Measurements from ENCODE around the gene LTK.

The LTK gene

GRCh38 chr15:41501191-41501917 is 12.3 kb downstream of the LTK start:
- no peak for TF ChIP-seq Cebpa-rat (IDR thresholded peaks at IDR 0.05)
- H3K4me2 ChIP-seq = peak overlapping the region; percentile 92 to 100 (median 99)
- peaks cover 30 to 72% (median 61%) of the 10 kb centered on the region in 10 experiments for H3K4me1 ChIP-seq
- peak overlapping the region in 3 of 11 experiments; percentile 42 to 56 (median 45); a peak in 5 of 22 replicates for H3K27ac ChIP-seq
- no peaks in the 10 kb centered on the region for H3K36me3 ChIP-seq
- H3K4me3 ChIP-seq = peak overlapping the region; percentile 50 to 67 (median 56)
- H3K27me3 ChIP-seq = peaks cover 29 to 77% (median 42%) of the 10 kb centered on the region in 11 experiments
- H3K9ac ChIP-seq = peak overlapping the region in 7 of 11 experiments; percentile 14 to 73 (median 64); a peak in 11 of 22 replicates
- H4K20me1 ChIP-seq = peaks cover 0 to 60% (median 38%) of the 10 kb centered on the region in 11 experiments; a peak in 17 of 22 replicates
- H3K9me3 ChIP-seq (replicated peaks in 1 of 11) = no peaks in the 10 kb centered on the region

- Histone ChIP-seq H3K36me3 (no peaks in the 10 kb centered on the region), H3K4me2 (peak overlapping the region in 9 of 11 experiments; percentile 30 to 100 (median 99); a peak in 17 of 22 replicates), H3K4me3 (no peak overlapping the region), H3K9me3 (replicated peaks in 1 of 11) (no peaks in the 10 kb centered on the region), H3K9ac (no peak overlapping the region), H3K27ac (no peak overlapping the region), H3K27me3 (peaks cover 50 to 98% (median 62%) of the 10 kb centered on the region in 11 experiments), H4K20me1 (peaks cover 3 to 75% (median 59%) of the 10 kb centered on the region in 11 experiments; a peak in 20 of 22 replicates), H3K4me1 (peaks cover 38 to 87% (median 75%) of the 10 kb centered on the region in 10 experiments)
- no peak for TF ChIP-seq Cebpa-rat (IDR thresholded peaks at IDR 0.05)
These were observed 14.3 kb downstream of the LTK start for GRCh38 chr15:41499109-41499851.

GRCh38 chr15:41498657-41499056 is 15.0 kb downstream of the LTK start:
- H3K27ac ChIP-seq = no peak overlapping the region

GRCh38 chr15:41495736-41496599 is 17.7 kb downstream of the LTK start:
- Histone ChIP-seq H3K27ac (no peak overlapping the region), H3K9me3 (replicated peaks in 1 of 11) (no peaks in the 10 kb centered on the region), H3K36me3 (no peaks in the 10 kb centered on the region), H3K9ac (peak overlapping the region in 4 of 11 experiments; percentile 12 to 87 (median 86); a peak in 1 of 22 replicates), H3K4me1 (peaks cover 30 to 86% (median 73%) of the 10 kb centered on the region in 10 experiments), H3K27me3 (peaks cover 42 to 99% (median 69%) of the 10 kb centered on the region in 11 experiments), H4K20me1 (peaks cover 3 to 70% (median 56%) of the 10 kb centered on the region in 11 experiments; a peak in 20 of 22 replicates), H3K4me2 (peak overlapping the region; percentile 97 to 100 (median 100)), H3K4me3 (peak overlapping the region in 9 of 10 experiments; percentile 60 to 76 (median 67); a peak in 15 of 20 replicates)
- no peak for TF ChIP-seq Cebpa-rat (IDR thresholded peaks at IDR 0.05)

More at GRCh38 chr15:41498657-41499056, 15.0 kb downstream of the LTK start:
- H3K9me3 ChIP-seq (replicated peaks in 1 of 11) = no peaks in the 10 kb centered on the region
- peaks cover 56 to 99% (median 69%) of the 10 kb centered on the region in 11 experiments for H3K27me3 ChIP-seq
- H3K4me2 ChIP-seq = peak overlapping the region in 9 of 11 experiments; percentile 30 to 100 (median 99); a peak in 17 of 22 replicates
- no peak for TF ChIP-seq Cebpa-rat (IDR thresholded peaks at IDR 0.05)
- H3K36me3 ChIP-seq = no peaks in the 10 kb centered on the region
- H4K20me1 ChIP-seq = peaks cover 3 to 81% (median 64%) of the 10 kb centered on the region in 11 experiments; a peak in 20 of 22 replicates
- peaks cover 41 to 86% (median 74%) of the 10 kb centered on the region in 10 experiments for H3K4me1 ChIP-seq
- H3K9ac ChIP-seq = no peak overlapping the region
- H3K4me3 ChIP-seq = no peak overlapping the region

- Histone ChIP-seq H3K9me3 (replicated peaks in 1 of 11) (no peaks in the 10 kb centered on the region), H3K27me3 (peaks cover 42 to 91% (median 69%) of the 10 kb centered on the region in 11 experiments), H4K20me1 (peaks cover 3 to 61% (median 48%) of the 10 kb centered on the region in 11 experiments; a peak in 20 of 22 replicates), H3K4me1 (peaks cover 32 to 86% (median 73%) of the 10 kb centered on the region in 10 experiments), H3K4me3 (peak overlapping the region; percentile 60 to 76 (median 68)), H3K36me3 (no peaks in the 10 kb centered on the region), H3K9ac (peak overlapping the region in 9 of 11 experiments; percentile 9 to 90 (median 84); a peak in 13 of 22 replicates), H3K4me2 (peak overlapping the region; percentile 97 to 100 (median 100)), H3K27ac (no peak overlapping the region)
- TF ChIP-seq Cebpa-rat (IDR thresholded peaks at IDR 0.05) = no peak
These were observed 18.5 kb downstream of the LTK start for GRCh38 chr15:41494922-41495735.

GRCh38 chr15:41494190-41494921 is 19.3 kb downstream of the LTK start:
- Histone ChIP-seq H3K27ac (peak overlapping the region in 2 of 11 experiments; percentile 88; a peak in 2 of 22 replicates), H3K9ac (peak overlapping the region; percentile 60 to 90 (median 84)), H3K36me3 (no peaks in the 10 kb centered on the region), H3K4me2 (peak overlapping the region; percentile 97 to 100 (median 100)), H3K4me3 (peak overlapping the region; percentile 60 to 76 (median 68)), H4K20me1 (peaks cover 3 to 54% (median 44%) of the 10 kb centered on the region in 11 experiments; a peak in 20 of 22 replicates), H3K4me1 (peaks cover 39 to 85% (median 74%) of the 10 kb centered on the region in 10 experiments), H3K9me3 (replicated peaks in 1 of 11) (no peaks in the 10 kb centered on the region), H3K27me3 (peaks cover 42 to 83% (median 69%) of the 10 kb centered on the region in 11 experiments)
- no peak for TF ChIP-seq Cebpa-rat (IDR thresholded peaks at IDR 0.05)

- Histone ChIP-seq H3K9ac (peak overlapping the region; percentile 60 to 90 (median 84)), H3K27me3 (peaks cover 42 to 78% (median 67%) of the 10 kb centered on the region in 11 experiments), H3K4me2 (peak overlapping the region; percentile 97 to 100 (median 100)), H3K4me3 (peak overlapping the region; percentile 60 to 76 (median 68)), H3K9me3 (replicated peaks in 1 of 11) (no peaks in the 10 kb centered on the region), H3K36me3 (no peaks in the 10 kb centered on the region), H3K4me1 (peaks cover 39 to 80% (median 72%) of the 10 kb centered on the region in 10 experiments), H4K20me1 (peaks cover 3 to 48% (median 39%) of the 10 kb centered on the region in 11 experiments; a peak in 20 of 22 replicates), H3K27ac (peak overlapping the region in 6 of 11 experiments; percentile 68 to 91 (median 88); a peak in 9 of 22 replicates)
- no peak for TF ChIP-seq Cebpa-rat (IDR thresholded peaks at IDR 0.05)
These were observed 19.8 kb downstream of the LTK start for GRCh38 chr15:41493902-41494189.
